ENCODE data around the gene PCDHGA3.
"Not testable (repeated sequence)": the region's sequence is repeated elsewhere in the genome, so short reads cannot be mapped to it uniquely, and the experiment has no call there.

Gene PCDHGA3

GRCh38 chr5:141349917-141350619 lies 6.4 kb downstream of the PCDHGA3 start, which contains the start of gene PCDHGB1:
TSS of gene PCDHGB1 (plus strand) at chr5:141350099. CDS start at chr5:141350261, 162 bp downstream.
- DNase-seq (ENCODE audit: low spot score) = no peak

GRCh38 chr5:141351591-141351990 lies 8.0 kb downstream of the PCDHGA3 start:
- DNase-seq (ENCODE audit: low spot score) = no peak

GRCh38 chr5:141354900-141355469 lies 11.4 kb downstream of the PCDHGA3 start, which contains the start of gene PCDHGA4:
TSS of gene PCDHGA4 (plus strand) at chr5:141355021. CDS start at chr5:141355108, 87 bp downstream.
- no peak for DNase-seq (ENCODE audit: low spot score)

- no peak for DNase-seq (ENCODE audit: low spot score)
These were observed 12.0 kb downstream of the PCDHGA3 start for GRCh38 chr5:141355641-141356040.

- DNase-seq (ENCODE audit: low spot score) = no peak
These were observed 12.5 kb downstream of the PCDHGA3 start for GRCh38 chr5:141356133-141356532.

GRCh38 chr5:141356950-141357349 lies 13.3 kb downstream of the PCDHGA3 start:
- DNase-seq (ENCODE audit: low spot score) = no peak

- no peak for DNase-seq (ENCODE audit: low spot score)
These were observed 16.3 kb downstream of the PCDHGA3 start, which contains the start of gene PCDHGB2 for GRCh38 chr5:141359790-141360426. TSS of gene PCDHGB2 (plus strand) at chr5:141359994. CDS start at chr5:141360136, 142 bp downstream.

- DNase-seq (ENCODE audit: low spot score) = no peak
These were observed 17.1 kb downstream of the PCDHGA3 start for GRCh38 chr5:141360685-141361084.

- DNase-seq (ENCODE audit: low spot score) = no peak
These were observed 19.1 kb downstream of the PCDHGA3 start for GRCh38 chr5:141362719-141363118.

- DNase-seq (ENCODE audit: low spot score) = no peak
These were observed 20.5 kb downstream of the PCDHGA3 start, which contains the start of gene PCDHGA5 for GRCh38 chr5:141363952-141364660. TSS of gene PCDHGA5 (plus strand) at chr5:141364162. CDS start at chr5:141364331, 169 bp downstream.

- DNase-seq (ENCODE audit: low spot score) = no peak
These were observed 22.6 kb downstream of the PCDHGA3 start for GRCh38 chr5:141366016-141366896.

- DNase-seq (ENCODE audit: low spot score) = no peak
These were observed 26.6 kb downstream of the PCDHGA3 start, which contains the start of gene PCDHGB3 for GRCh38 chr5:141369994-141370848. TSS of gene PCDHGB3 (plus strand) at chr5:141370242. CDS start at chr5:141370395, 153 bp downstream.

GRCh38 chr5:141371572-141372475 lies 28.2 kb downstream of the PCDHGA3 start:
- no peak for DNase-seq (ENCODE audit: low spot score)

- no peak for DNase-seq (ENCODE audit: low spot score)
These were observed 30.2 kb downstream of the PCDHGA3 start, which contains the start of gene PCDHGA6 for GRCh38 chr5:141373673-141374317. TSS of gene PCDHGA6 (plus strand) at chr5:141373891. CDS start at chr5:141374084, 193 bp downstream.

- DNase-seq (ENCODE audit: low spot score) = no peak
These were observed 31.0 kb downstream of the PCDHGA3 start for GRCh38 chr5:141374627-141375026.

- not testable (repeated sequence) for DNase-seq (ENCODE audit: low spot score)
These were observed 32.0 kb downstream of the PCDHGA3 start for GRCh38 chr5:141375444-141376155.

GRCh38 chr5:141382469-141383294 lies 39.1 kb downstream of the PCDHGA3 start, which contains the start of gene PCDHGA7:
TSS of gene PCDHGA7 (plus strand) at chr5:141382742. CDS start at chr5:141382900, 158 bp downstream.
- no peak for DNase-seq (ENCODE audit: low spot score)

Measured in hematopoietic multipotent progenitor cell treated with erythropoietin and hydrocortisone succinate and interleukin-3 and kit ligand, for 17 days (in vitro differentiated cells).